Dedifferentiated amniotic fluid mesenchymal stem cell (primary cell): ENCODE data around the gene MYO5C.

ENCODE experiments used
- DNase-seq: peaks from one replicate; pipeline ENCODE4 v3.0.0-alpha.2; 2016; ENCODE audit errors: extremely low spot score

MYO5C gene

GRCh38 chr15:52206446-52206845, 89.2 kb downstream of the MYO5C start:
- DNase-seq, result no peak

- DNase-seq, result no peak
Measured at GRCh38 chr15:52204657-52205056, 90.9 kb downstream of the MYO5C start.

DNA sequence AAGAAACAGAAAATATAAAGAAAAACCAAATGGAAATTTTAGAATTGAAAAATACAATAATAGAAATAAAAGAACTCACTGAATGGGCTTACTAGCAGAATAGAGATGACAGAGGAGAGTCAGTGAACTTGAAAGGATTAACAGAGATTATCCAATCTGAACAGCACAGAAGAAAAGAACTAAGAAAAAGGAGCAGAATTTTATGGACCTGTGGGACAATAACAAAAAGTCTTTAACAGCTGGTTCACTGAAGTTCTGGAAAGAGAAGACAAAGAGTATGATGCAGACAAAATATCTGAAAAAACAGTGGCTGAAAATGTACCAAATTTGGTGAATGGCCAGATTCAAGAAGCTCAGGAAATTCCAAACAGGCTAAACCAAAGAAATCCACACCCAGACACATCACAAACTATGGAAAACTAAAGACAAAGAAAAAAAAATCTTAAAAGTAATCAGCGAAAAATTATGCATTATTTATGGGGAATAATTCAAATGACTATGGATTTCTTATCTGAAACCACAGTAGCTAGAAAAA, 94.7 kb downstream of the MYO5C start:
- DNase-seq, result no peak

GRCh38 chr15:52199271-52199670, 96.3 kb downstream of the MYO5C start:
- DNase-seq, result no peak

DNA sequence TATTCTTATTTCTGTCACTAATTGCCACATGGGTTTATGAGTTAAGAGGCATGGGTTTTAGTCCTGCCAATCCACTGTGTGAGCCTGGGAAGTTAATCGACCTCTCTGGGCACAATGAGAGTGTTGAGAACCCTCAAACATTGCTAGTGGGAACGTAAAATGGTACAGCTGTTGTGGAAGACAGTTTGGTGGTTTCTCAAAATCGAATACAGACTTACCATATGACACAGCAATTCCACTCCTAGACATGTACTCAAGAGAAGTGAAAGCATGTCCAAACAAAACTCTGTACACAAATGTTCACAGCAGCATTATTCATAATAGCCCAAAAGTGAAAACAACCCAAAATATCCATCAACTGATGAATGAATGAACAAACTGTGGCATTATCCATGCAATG, 98.7 kb downstream of the MYO5C start:
- no peak for DNase-seq

GRCh38 chr15:52193791-52194190, 101.8 kb downstream of the MYO5C start:
- DNase-seq, result no peak

GRCh38 chr15:52193321-52193720, 102.3 kb downstream of the MYO5C start:
- DNase-seq, result no peak

- DNase-seq, result no peak
Measured at GRCh38 chr15:52191207-52191606, 104.4 kb downstream of the MYO5C start, which contains the start of gene GNB5. TSS of gene GNB5 (minus strand) at chr15:52191392. CDS start at chr15:52184676, 6,716 bp downstream.

DNA sequence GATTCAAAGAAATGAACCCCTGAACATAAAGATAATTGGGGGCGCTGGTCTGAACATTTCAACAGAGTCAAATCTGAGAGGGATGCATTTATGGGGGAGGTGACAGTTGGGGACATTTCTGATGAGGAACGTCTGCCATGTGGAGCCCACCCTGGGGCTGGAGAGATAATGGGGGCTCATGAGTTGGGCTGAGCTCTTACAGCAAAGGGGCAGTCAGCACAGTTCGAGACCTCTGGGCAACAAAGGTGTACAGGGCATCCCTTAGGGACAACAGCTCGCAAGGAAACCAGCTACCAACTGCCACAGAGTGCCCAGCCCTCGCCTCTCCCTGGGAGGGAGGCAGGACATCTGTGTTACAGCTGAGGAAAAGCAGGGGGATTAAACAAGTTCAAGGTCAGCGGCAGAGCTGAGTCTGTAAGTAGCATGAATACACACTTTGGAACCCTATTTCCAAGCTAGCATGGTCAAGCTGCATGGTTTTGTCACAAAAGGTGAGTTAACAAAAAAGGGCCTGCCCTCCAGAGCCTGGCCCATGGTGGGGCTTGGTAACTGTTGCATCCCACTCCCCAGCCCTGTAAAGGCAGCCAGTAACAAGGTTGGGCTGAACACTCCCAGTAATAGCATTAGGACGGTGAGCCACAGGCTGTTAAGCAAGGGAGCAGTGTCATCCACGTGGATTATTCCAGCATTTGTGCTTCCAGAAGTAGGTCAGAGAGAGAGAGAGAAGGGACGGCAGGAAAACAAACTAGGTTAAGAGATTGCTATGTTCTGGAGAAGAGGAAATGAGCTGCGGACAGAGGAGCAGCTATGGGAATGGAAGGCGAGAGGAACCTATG, 108.7 kb downstream of the MYO5C start:
- DNase-seq, result no peak

- DNase-seq, result no peak
Measured at GRCh38 chr15:52185151-52185561, 110.4 kb downstream of the MYO5C start.

DNA sequence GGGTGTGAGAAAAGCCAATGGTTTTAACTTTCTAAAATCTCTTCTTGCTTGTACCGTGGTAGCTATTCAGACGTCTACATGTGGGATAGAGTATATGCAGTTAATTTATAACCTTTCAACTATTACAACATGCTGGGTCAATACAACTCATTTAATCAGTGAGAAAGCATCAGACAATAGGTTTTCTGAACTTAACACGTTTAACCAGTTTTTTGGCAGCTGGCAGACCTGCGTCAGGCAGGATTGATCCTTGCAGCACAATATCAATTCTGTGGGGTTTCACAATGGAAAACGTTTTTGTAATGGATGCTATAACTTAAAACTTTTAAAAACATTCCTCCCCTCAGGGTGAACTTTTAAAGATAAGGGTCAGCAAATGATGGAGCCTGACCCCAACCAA, 110.9 kb downstream of the MYO5C start:
- no peak for DNase-seq

- DNase-seq, result no peak
Measured at GRCh38 chr15:52183562-52184173, 111.9 kb downstream of the MYO5C start.

DNA sequence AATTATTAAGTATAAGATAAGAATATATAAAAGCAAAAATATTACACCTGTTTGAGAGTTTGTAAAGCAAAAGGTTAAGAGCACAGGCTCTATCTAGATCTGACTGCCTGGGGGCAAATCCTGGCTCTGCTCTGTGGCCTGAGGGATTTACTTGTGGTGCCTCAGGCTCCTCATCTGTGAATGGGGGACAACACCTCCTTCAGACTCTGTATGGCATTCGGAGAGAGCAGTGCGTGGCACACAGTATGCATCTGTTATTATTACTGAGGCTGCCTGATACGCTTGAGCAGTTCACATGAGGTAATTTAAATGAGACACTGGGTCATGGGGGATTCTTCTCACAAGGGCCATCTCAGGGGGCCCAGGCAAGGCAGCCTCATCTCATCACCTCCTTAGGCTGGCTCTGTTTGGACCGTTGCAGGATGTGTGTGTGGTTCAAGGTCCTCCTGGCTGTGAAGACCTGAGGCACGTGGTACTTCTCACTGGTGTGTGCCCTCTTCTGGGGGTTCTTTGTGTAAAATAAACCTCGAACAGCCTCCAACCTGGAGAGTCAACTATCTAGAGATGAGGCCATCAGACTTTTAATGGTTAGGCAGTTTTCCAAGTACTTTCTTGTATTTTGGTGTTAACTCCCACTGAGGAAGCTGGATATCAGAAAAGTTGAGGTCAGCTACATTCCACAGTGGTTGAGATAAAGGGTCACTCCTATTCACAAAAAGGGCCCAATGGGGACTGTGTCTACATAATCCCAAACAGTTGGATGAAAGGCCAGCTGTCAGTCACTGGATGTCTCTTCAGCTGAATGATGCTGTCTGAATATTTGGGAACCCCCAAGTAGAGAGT, 113.4 kb downstream of the MYO5C start:
- DNase-seq, result no peak

DNA sequence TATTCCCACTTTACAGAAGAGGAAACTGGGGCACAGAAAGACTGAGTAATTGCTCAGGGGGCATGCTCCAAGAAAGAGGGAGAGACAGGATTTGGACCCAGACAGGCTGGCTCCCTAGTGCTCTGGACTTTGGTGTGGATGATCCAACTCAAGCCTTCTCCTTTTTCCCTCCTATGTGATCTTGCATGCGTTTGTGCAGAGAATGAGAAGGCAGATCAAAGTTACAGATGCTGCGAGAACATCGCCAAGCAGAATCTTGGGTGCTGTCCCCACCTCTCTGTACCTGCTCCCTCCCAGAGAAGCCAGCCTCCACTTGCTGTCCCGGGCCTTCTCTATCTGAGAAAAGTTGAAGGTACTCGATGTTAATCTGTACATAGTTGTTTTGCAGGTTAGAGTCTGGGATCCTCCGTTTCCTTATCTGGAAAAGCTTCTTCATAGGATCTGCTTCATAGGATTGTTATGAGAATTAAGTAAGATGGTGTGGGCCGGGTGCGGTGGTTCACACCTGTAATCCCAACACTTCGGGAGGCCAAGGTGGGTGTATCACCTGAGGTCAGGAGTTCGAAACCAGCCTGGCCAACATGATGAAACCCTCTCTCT, 114.7 kb downstream of the MYO5C start:
- no peak for DNase-seq

GRCh38 chr15:52180196-52180835, 115.3 kb downstream of the MYO5C start:
- DNase-seq, result no peak

GRCh38 chr15:52179278-52180195, 116.1 kb downstream of the MYO5C start:
- DNase-seq, result peak; percentile 39

DNA sequence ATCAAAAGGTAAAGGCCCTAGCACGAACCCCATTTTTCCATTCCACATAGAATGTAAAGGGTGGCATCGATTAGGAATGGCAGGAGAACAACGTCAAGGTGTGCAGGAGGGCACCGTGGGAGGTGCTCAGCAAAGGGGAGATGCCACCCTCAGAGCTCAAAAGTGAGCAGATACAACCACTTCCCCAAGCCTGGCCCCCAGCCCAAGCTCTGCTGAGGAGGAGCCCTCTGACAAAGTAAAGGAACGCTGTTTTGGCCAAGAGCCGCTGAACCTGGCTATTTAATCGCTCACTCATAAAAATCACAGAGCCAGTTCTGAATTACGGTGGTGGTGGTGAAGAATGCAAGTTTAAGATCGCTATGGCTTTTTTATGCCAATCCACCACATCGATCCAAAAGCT, 116.8 kb downstream of the MYO5C start:
- DNase-seq, result no peak

DNA sequence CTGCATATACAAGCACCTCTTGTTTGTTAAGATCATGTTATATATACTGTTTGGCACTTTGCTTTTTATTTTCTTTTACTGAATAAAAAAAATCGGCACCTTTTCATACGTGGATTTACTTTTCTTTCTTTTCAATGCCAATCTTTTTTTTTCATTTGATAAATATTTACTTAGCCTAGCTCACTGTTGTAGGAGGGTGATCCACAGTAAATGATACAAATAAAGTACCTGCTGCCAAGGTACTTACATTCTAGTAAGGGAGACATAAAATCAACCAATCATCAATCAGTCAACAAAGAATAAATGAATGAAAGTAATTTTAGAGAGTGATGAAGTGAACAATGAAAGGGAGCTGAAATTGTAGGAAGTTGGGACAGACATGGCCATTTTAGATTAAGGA, 122.7 kb downstream of the MYO5C start:
- DNase-seq, result no peak

GRCh38 chr15:52171807-52172206, 123.8 kb downstream of the MYO5C start:
- no peak for DNase-seq

- no peak for DNase-seq
Measured at GRCh38 chr15:52171386-52171785, 124.2 kb downstream of the MYO5C start.
